GM12864 (cell line): ENCODE data around the gene CCND2.

Experiments
- DNase-seq: peaks from one replicate; pipeline ENCODE4 v3.0.0-alpha.2; 2011; ENCODE audit warnings: low read depth
- H3K4me3 ChIP-seq: 2 replicates; pipeline ENCODE4 v1.5.1; 2011; ENCODE audit warnings: mild to moderate bottlenecking, low read depth, low read length, control low read depth
- TF ChIP-seq, protein P1 (sequence below): IDR thresholded peaks from 2 replicates; pipeline ENCODE4 v1.5.1; 2011; ENCODE audit warnings: low read depth, mild to moderate bottlenecking, moderate library complexity, low read length, control low read depth, inconsistent platforms; ENCODE audit errors: missing control alignments

Gene CCND2

DNA sequence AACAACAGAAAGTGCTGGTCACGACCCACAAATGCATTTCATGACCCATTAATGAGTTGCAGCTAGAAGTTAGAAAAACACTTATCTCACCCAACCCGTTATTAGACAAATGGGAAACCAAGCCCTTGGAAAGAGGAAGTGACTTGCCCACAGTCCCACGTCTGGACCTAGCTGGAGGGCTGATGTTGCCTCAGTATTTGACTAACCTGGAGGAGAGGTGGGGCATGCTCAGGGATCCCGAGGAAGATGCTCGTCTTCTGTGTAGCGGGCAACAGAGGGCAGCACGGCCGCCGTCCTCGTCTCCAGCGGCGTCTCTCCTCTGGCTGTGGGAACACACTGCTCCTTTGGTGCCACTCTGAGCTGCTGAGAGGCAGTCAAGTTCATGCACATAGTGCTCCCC lies 12.7 kb downstream of the CCND2 start:
- TF ChIP-seq, protein P1, sequence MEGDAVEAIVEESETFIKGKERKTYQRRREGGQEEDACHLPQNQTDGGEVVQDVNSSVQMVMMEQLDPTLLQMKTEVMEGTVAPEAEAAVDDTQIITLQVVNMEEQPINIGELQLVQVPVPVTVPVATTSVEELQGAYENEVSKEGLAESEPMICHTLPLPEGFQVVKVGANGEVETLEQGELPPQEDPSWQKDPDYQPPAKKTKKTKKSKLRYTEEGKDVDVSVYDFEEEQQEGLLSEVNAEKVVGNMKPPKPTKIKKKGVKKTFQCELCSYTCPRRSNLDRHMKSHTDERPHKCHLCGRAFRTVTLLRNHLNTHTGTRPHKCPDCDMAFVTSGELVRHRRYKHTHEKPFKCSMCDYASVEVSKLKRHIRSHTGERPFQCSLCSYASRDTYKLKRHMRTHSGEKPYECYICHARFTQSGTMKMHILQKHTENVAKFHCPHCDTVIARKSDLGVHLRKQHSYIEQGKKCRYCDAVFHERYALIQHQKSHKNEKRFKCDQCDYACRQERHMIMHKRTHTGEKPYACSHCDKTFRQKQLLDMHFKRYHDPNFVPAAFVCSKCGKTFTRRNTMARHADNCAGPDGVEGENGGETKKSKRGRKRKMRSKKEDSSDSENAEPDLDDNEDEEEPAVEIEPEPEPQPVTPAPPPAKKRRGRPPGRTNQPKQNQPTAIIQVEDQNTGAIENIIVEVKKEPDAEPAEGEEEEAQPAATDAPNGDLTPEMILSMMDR, result no peak
- DNase-seq, result no peak
- no peak overlapping the region for H3K4me3 ChIP-seq

DNA sequence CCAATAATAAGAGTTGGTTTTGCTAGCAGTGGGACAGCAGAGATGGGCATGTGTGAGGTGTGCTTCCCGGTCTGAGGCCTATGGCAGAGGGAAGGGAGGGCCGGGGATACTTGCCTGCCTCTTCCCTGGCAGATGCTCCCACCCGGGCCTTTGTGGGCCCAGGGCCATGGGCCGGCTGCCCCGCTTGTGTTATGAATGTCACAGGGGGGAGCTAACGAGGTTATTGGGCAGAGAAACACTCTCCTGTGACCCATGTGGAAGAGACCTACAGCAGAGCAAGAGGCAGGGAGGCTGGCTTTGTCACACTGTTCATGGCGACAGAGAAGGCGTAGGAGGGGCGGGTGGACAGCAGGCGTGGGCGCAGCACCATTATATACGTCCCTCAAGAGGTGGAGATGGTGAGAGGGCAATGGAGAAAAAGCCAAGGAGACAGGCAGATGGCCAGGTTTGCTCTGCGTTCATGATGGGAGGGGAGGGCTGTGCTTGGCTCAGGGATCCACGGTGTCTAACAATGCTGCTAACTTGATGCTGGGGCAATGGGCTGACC lies 13.3 kb downstream of the CCND2 start:
- TF ChIP-seq, protein P1, result no peak
- no peak for DNase-seq

DNA sequence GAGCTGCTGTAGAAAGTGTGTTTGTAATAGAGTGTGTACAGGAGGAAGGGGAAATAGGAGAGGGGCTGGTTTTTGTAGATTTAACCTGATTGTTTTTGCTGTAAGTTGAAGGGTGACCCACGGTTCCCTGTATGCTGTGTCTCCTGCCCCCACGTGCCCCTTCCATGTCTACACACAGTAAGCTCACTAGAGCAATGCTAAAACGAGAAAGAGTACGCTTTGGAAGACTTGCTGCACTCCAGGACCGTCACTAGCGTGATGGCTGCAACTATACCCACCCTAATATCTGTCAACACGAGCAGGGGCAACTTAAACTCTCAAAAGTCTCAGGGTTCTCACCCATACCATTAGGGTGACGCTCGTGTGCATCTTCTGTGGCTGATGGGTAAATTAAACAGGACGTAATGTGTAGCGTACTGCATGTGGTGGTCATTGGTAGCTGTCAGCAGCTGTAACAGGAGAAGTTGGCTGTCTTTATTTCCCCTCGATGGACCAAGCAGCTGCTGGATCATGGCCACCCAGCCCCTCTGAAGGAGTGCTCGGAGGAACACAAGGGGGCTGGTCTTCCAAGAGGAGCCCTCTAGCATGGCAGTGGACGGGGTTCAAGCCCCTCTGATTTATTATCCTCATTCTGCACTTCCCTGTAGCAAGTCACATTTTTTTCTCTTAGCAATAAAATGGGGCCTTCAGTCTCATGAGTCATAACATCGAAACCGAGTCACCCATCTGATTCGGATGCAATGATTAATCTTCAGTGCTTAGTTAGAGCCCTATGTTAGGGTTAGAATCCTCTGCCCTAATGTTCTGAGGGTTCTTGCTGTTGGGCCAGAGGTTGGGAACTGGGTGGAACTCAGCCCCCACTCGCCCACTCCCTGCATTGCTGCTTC lies 14.0 kb downstream of the CCND2 start:
- no peak for DNase-seq

More for the DNA sequence above, 13.3 kb downstream of the CCND2 start:
- no peak overlapping the region for H3K4me3 ChIP-seq

DNA sequence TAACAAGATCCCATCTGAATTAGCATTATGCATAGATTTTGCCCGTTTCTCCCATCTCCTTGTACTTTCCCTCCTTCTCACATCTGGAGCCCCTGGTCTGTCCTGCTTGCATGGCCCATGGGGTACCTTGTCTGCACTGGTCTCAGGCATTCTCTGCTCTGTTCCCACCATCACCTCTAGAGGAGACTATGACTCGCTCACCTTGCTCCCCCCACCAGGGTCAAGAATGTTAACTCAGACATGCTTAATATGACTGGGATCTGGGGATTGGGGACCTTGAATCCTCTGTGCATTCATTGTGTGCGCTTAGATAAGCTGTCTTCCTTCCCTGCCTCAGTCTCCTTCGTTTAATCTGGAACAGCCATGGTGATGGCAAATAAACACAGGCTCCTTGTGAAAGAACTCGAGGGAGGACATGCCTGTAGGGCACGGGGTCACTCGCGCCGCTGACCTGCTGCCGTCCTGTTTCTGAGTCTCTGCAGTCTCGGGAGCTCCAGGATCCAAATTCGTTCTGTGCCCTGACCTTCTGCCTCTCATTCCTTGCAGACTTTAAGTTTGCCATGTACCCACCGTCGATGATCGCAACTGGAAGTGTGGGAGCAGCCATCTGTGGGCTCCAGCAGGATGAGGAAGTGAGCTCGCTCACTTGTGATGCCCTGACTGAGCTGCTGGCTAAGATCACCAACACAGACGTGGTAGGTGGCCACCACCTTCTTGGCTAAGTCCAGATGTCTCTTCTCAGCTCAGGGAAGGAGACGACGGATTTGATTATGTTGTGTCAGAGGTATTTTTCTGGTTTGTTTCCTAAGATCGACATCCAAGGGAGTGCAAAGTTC lies 15.0 kb downstream of the CCND2 start:
- DNase-seq, result no peak
- no peak overlapping the region for H3K4me3 ChIP-seq
- TF ChIP-seq, protein P1, result no peak

More for the DNA sequence above, 14.0 kb downstream of the CCND2 start:
- TF ChIP-seq, protein P1, result no peak
- H3K4me3 ChIP-seq, result no peak overlapping the region

DNA sequence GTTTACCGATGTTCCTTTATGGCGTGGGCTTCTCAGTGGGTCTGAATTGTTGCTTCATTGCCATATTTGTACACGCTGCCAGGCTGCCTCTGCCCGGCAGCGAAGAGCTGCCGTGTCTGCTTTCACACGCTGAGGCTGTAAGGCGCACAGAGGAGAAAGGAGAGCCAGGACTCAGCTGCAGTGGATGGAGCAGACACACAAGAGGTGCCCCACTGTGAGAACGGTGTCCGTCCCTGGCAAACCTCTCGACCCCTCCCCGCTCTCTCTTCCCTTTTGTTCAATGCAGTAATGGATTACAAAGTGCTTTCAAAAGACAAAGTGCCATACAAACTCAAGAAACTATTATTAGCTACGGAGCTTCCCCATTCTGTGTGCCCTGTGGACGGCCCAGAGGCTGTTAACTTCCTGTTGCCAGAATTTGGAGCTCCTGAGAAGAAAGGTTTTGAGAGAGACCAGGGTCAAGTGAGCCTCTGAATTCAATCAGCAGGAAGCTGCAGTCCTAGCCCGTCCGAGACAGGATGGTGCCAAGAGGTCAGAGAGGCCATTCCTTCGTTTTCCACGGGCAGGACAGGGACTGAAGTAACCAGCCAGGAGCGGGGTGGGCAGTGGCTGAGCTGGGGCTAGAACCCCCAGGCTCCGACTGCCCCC lies 15.8 kb downstream of the CCND2 start:
- no peak overlapping the region for H3K4me3 ChIP-seq
- TF ChIP-seq, protein P1, result no peak
- no peak for DNase-seq

DNA sequence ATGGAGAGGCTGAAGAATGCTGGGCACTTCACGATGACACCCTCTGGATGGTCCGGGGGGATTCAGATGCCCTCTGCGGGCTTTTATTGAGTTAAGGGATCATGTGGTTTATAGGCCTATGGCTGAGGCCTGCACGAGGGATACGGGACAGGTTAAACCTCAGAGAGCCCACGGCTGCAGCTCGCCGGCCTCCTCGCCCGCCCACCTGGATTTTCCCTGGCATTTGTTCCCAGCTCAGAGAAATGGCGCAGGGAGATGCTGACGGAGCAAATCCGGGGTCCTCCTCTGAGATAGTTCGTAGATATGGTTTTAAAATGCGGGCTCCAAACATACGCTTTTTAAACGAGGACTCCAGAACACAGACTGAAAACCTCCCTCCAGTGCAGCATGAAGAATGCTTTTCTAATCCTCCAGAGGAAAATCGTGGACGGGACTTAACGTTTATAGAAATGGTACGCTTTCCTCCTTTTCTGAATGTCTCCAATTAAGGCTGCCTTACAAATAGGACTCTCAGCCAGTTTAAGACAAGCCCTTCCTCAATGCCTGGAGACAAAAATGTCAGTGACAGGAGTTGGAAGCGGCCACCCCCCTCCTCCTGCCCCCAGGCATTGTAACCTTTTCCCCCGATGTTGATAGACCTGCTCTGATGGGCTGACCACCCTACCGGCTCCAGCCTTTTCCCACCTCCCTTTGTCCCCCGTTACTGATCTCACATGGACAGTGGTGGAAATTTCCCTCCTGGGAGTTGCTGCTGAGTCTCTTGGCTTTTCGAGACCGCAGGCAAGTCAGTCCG lies 16.6 kb downstream of the CCND2 start:
- no peak for DNase-seq
- H3K4me3 ChIP-seq, result no peak overlapping the region
- TF ChIP-seq, protein P1, result no peak
